ENCODE data around the gene SLC26A9. TPM values are rescaled to one million over a fixed set of nuclear protein-coding genes. Genes with fewer than 3 reads are reported as not detected.

The SLC26A9 gene
- total RNA-seq, 1 experiment from 2014 or later, result 1.0 TPM

DNA sequence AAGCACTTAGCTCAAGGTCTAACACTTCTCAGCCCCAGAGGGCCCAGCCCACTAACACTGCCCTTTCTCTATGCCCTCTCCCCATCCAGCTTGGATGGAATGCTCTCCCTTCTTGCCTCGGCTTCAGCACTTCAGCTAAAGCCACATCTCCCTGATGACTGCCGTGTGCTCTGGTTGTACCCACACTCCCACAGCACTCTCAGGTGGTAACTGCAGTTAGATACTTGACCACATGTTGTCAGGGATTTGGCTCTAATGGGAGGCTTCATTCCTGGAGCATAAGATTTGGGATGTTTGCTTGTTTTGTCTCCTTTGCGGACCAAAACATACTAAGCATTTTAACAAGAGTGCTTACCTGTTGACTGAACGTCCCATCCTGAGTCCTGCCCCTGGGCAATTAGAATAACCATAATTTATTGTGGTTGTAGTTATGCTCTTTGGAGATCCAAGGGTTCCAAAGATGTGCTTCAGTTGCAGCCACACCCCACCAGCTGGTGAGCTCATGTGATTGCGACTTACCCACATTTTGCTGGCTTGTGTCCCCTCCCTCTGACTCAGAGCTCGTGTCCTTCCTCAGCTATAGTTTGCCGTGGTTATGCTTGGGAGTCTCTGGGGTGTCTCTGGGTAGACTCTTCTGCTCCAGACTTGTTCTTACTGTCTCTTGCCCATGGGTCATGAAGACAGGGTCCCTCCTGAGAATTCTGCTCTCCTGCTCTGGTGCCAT lies 7.7 kb upstream of the SLC26A9 start:
- intact Hi-C loops (cut with micrococcal nuclease; ENCODE audit: unreplicated experiment), result no loop called here
- Histone ChIP-seq H3K79me2 (ENCODE audit: low read depth) (no peaks in the 10 kb centered on the region), H3K9me3 (ENCODE audit: insufficient read depth, low read depth) (no peaks in the 10 kb centered on the region), H3K27me3 (ENCODE audit: insufficient read depth, low read depth) (0 out of 2 replicates have a peak, but pooled peaks cover under 1% of the 10 kb centered on the region), H3K4me1 (replicated peaks; ENCODE audit: insufficient read depth) (peaks cover 32% of the 10 kb centered on the region), H3K4me2 (no peak overlapping the region), H3K27ac (no peak overlapping the region), H3K4me3 (no peak overlapping the region), H3K9me2 (ENCODE audit: insufficient read depth) (no peaks in the 10 kb centered on the region), H3K36me3 (ENCODE audit: low read depth) (no peaks in the 10 kb centered on the region), H2AFZ (no peak overlapping the region), H4K20me1 (ENCODE audit: insufficient read depth) (no peaks in the 10 kb centered on the region), H3F3A (ENCODE audit: insufficient read depth, low read depth) (no peaks in the 10 kb centered on the region)
- TF ChIP-seq, protein P1, sequence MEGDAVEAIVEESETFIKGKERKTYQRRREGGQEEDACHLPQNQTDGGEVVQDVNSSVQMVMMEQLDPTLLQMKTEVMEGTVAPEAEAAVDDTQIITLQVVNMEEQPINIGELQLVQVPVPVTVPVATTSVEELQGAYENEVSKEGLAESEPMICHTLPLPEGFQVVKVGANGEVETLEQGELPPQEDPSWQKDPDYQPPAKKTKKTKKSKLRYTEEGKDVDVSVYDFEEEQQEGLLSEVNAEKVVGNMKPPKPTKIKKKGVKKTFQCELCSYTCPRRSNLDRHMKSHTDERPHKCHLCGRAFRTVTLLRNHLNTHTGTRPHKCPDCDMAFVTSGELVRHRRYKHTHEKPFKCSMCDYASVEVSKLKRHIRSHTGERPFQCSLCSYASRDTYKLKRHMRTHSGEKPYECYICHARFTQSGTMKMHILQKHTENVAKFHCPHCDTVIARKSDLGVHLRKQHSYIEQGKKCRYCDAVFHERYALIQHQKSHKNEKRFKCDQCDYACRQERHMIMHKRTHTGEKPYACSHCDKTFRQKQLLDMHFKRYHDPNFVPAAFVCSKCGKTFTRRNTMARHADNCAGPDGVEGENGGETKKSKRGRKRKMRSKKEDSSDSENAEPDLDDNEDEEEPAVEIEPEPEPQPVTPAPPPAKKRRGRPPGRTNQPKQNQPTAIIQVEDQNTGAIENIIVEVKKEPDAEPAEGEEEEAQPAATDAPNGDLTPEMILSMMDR (conservative IDR thresholded peaks at IDR 0.05), result no peak
- no peak for TF ChIP-seq EZH2 (IDR thresholded peaks at IDR 0.05; ENCODE audit: low read depth)
- ChIA-PET CTCF (interaction anchor here (1.6 kb wide), 1 partner anchor 26 kb away, joined by 5 read pairs; no protein-coding TSS in a partner anchor), POLR2A (ENCODE audit: unreplicated experiment) (interaction anchor here (0.5 kb wide), 1 partner anchor 192 kb away, joined by 15 read pairs; no protein-coding TSS in a partner anchor)
- DNase-seq, result no peak
- BruUV-seq (replicated peaks), result no TSS peak

DNA sequence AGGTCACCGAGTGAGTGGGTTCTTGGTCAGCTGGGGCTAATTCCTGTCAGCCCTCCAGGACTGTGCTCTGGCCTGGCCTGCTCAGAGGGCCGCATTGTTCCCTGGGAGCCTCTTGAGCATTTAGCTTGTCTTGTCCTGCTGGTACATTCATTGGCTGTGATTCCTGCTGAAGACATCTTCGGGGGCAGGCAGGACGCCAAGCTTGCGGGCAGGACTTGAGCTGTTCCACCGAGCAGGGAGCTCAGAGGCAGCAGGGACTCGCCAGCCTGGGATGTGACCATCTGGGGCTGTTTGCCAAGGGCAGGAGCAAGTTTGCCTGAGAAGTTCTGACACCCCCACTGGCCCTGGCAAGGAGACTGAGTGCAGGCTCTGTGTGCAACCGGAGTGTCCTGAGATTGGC lies 7.0 kb upstream of the SLC26A9 start:
- H3K27me3 ChIP-seq (ENCODE audit: insufficient read depth, low read depth), result peaks cover 7% of the 10 kb centered on the region; the same call in 1 of the 2 replicates
- POLR2A ChIA-PET (ENCODE audit: unreplicated experiment), result no interaction called here
- peak in 1 of 2 experiments; percentile 9 for DNase-seq
- H3K79me2 ChIP-seq (ENCODE audit: low read depth), result no peaks in the 10 kb centered on the region
- intact Hi-C loops (cut with micrococcal nuclease; ENCODE audit: unreplicated experiment), result no loop called here
- no peaks in the 10 kb centered on the region for H3K9me2 ChIP-seq (ENCODE audit: insufficient read depth)
- BruUV-seq (replicated peaks), result no TSS peak
- H3K9me3 ChIP-seq (ENCODE audit: insufficient read depth, low read depth), result no peaks in the 10 kb centered on the region
- no peaks in the 10 kb centered on the region for H4K20me1 ChIP-seq (ENCODE audit: insufficient read depth)
- H3F3A ChIP-seq (ENCODE audit: insufficient read depth, low read depth), result 0 out of 2 replicates have a peak, but pooled peaks cover 2% of the 10 kb centered on the region
- H3K4me1 ChIP-seq (replicated peaks; ENCODE audit: insufficient read depth), result peaks cover 37% of the 10 kb centered on the region
- TF ChIP-seq EZH2 (IDR thresholded peaks at IDR 0.05; ENCODE audit: low read depth), result no peak
- TF ChIP-seq, protein P1 (conservative IDR thresholded peaks at IDR 0.05), result no peak
- H2AFZ ChIP-seq, result no peak overlapping the region
- CTCF ChIA-PET, result interaction anchor here (1.6 kb wide), 1 partner anchor 27 kb away, joined by 5 read pairs; no protein-coding TSS in a partner anchor
- no peaks in the 10 kb centered on the region for H3K36me3 ChIP-seq (ENCODE audit: low read depth)
- no peak overlapping the region for H3K4me3 ChIP-seq
- no peak overlapping the region for H3K4me2 ChIP-seq
- no peak overlapping the region for H3K27ac ChIP-seq

DNA sequence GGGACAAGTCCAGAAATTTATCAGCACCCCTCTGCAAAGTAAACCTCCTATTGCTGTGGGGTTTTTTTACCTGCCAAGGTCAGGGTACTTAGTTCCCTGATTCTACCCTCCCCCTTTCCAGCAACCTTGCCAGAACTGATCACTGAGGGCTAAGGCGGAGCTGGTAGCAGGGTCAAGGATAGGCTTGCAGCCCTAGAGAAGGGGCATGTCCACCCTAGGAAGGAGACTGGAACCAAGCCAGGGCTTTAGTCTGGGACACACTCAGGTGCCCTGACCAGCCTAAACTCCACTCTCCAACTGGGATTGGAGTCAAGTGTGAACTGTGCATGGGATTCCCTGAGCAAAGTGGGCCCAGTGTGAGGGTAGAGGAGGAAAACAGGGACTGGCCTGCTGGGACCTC lies 6.5 kb upstream of the SLC26A9 start:
- Histone ChIP-seq H3K4me1 (replicated peaks; ENCODE audit: insufficient read depth) (peaks cover 42% of the 10 kb centered on the region), H3K9me3 (ENCODE audit: insufficient read depth, low read depth) (no peaks in the 10 kb centered on the region), H3K9me2 (ENCODE audit: insufficient read depth) (no peaks in the 10 kb centered on the region), H2AFZ (no peak overlapping the region), H3K4me3 (no peak overlapping the region), H3K36me3 (ENCODE audit: low read depth) (no peaks in the 10 kb centered on the region), H3K4me2 (no peak overlapping the region), H3K27me3 (ENCODE audit: insufficient read depth, low read depth) (peaks cover 9% of the 10 kb centered on the region; the same call in 1 of the 2 replicates), H3F3A (ENCODE audit: insufficient read depth, low read depth) (peaks cover 7% of the 10 kb centered on the region; the same call in 1 of the 2 replicates), H3K27ac (no peak overlapping the region), H3K79me2 (ENCODE audit: low read depth) (no peaks in the 10 kb centered on the region), H4K20me1 (ENCODE audit: insufficient read depth) (no peaks in the 10 kb centered on the region)
- no peak for DNase-seq
- BruUV-seq (replicated peaks), result no TSS peak
- ChIA-PET CTCF (no interaction called here), POLR2A (ENCODE audit: unreplicated experiment) (no interaction called here)
- TF ChIP-seq, protein P1 (conservative IDR thresholded peaks at IDR 0.05), result no peak
- TF ChIP-seq EZH2 (IDR thresholded peaks at IDR 0.05; ENCODE audit: low read depth), result no peak
- intact Hi-C loops (cut with micrococcal nuclease; ENCODE audit: unreplicated experiment), result no loop called here
